Ovary (tissue), 9 donors: Measurements from ENCODE around the gene PTGIS. TPM values are rescaled to one million over a fixed set of nuclear protein-coding genes. Genes with fewer than 3 reads are reported as not detected.

Experiments
- DNase-seq, 5 donors: peaks; one replicate each; pipeline ENCODE4 v3.0.0-alpha.2; 2019 to 2020
- H3K27ac ChIP-seq, 2 donors: fragments of 200-600 bp; one replicate each; pipeline versions ENCODE4 v1.5.1 to v1.8.0; 2019 to 2022
- H3K27me3 ChIP-seq: fragments of 200-600 bp; one replicate; pipeline ENCODE4 v1.8.0; 2022
- H3K36me3 ChIP-seq: fragments of 200-600 bp; sonication (generic); one replicate; pipeline ENCODE4 v1.5.1; 2019
- H3K4me1 ChIP-seq: one replicate; pipeline ENCODE4 v1.8.1; 2013; ENCODE audit warnings: mild to moderate bottlenecking, moderate library complexity; ENCODE audit not compliant: insufficient read depth
- H3K4me3 ChIP-seq: fragments of 200-600 bp; sonication (generic); one replicate; pipeline ENCODE4 v1.5.1; 2017
- H3K9me3 ChIP-seq, 2 donors: fragments of 200-600 bp in 1 of 2; sonication (generic) in 1 of 2; one replicate each; pipeline versions ENCODE4 v1.5.1 to v1.8.1; 2013 to 2019; ENCODE audit warnings: mild to moderate bottlenecking in 1 of 2, moderate library complexity in 1 of 2
- CTCF ChIP-seq, 3 donors: fragments of 450-650 bp in 2 of 3; fragments of 200-600 bp in 1 of 3; IDR thresholded peaks; one replicate each; pipeline versions ENCODE4 v1.5.1 to v1.8.0; 2016 to 2022; ENCODE audit warnings: antibody characterized with exemption in 3 of 3, mild to moderate bottlenecking in 1 of 3
- EP300 ChIP-seq: sonication (generic); formaldehyde crosslinking; IDR thresholded peaks from one replicate; pipeline ENCODE4 v1.6.1; 2017; ENCODE audit warnings: antibody characterized with exemption
- POLR2A ChIP-seq: fragments of 450-650 bp; IDR thresholded peaks from one replicate; pipeline ENCODE4 v1.6.1; 2017; ENCODE audit warnings: antibody characterized with exemption, mild to moderate bottlenecking, moderate library complexity
- WGBS, 3 donors: extraction: QIAGEN DNeasy Blood & Tissue Kit in 1 of 3; methylation state at CpG; one replicate each; pipeline versions ENCODE4 v1.1.5 to v1.1.7; 2013 to 2017; 5-methylcytosine and 5-hydroxymethylcytosine counted together
- intact Hi-C, 4 donors: fragments of 100-400 bp; cut with DNase I; formaldehyde crosslinking; loops; one replicate each; pipeline versions ENCODE4 v1.11.0 to v1.15.1; 2022 to 2023
- polyA plus RNA-seq, 2 donors: library from polyadenylated mRNA; stranded (reverse); fragments of 200-250 nt in 1 of 2; fragments of 350-450 nt in 1 of 2; fragmentation: Illumina TruSeq in 1 of 2; extraction: RNeasy Lipid Tissue Mini Kit (QIAGEN cat#74804) in 1 of 2; gene quantifications; one replicate each; pipeline ENCODE4 v1.2.3, GENCODE V29; 2013 to 2014
- total RNA-seq, 7 donors: library from RNA; depleted of rRNA in 2 of 7; stranded (reverse); fragments of >200 nt in 2 of 7; fragmentation: NEBNext Ultra II Directional in 3 of 7; extraction: Animal tissue kit (Norgen Biotek cat#: 25700) in 3 of 7; gene quantifications; one replicate each; pipeline versions ENCODE4 v1.1.0 to v1.2.4, GENCODE V29; 2016 to 2023
- donor health status: DM: no; HTN: no; CAD: no; lungs with moderate emphysema.
- donor health status: DM: no; HTN: no; CAD: no.
- donor health status: Bipolar disorder and iron deficiency.
- donor health status: DM: yes; HTN: yes; CAD: no.
- donor health status: DM: no; HTN: no; CAD: no.
- donor health status: DM: yes; HTN: yes; CAD: no.

Gene PTGIS
- total and polyA plus RNA-seq, 9 donors, result 38.3 to 221 (median 130) TPM

GRCh38 chr20:49496553-49497397 is 71.2 kb downstream of the PTGIS start:
- WGBS, 3 donors, result 61 to 70% (median 62%) methylated on average over 5 of the region's 5 CpGs
- intact Hi-C loops, result no loop called here

DNA sequence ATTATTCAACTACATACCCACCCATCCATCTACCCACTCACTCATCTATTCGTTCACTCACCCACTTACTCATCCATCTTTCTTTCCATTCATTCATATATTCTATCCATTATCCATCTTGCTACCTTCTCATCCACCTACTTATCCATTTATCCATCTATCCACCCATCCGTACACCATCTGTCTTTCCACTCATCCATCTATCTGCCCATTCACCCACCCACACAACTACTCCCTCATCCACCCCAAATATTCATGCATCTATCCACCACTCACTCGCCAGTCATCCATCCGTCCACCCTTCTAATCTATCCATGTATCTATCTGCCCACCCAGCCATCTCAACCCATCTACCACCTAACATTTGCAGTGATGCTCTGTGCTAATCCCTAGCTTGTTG is 71.9 kb downstream of the PTGIS start:
- H3K4me1 ChIP-seq, result no peaks in the 10 kb centered on the region
- WGBS, 3 donors, result 80 to 87% (median 84%) methylated on average over 4 of the region's 4 CpGs
- intact Hi-C loops, result no loop called here
- TF ChIP-seq POLR2A (no peak), CTCF (IDR thresholded peaks at IDR 0.05) (no peak), EP300 (no peak)
- DNase-seq, result no peak
- no peak overlapping the region for H3K27ac ChIP-seq
- no peak overlapping the region for H3K4me3 ChIP-seq
- H3K9me3 ChIP-seq, result no peaks in the 10 kb centered on the region
- H3K27me3 ChIP-seq, result no peaks in the 10 kb centered on the region
- no peaks in the 10 kb centered on the region for H3K36me3 ChIP-seq

More at GRCh38 chr20:49496553-49497397, 71.2 kb downstream of the PTGIS start:
- H3K4me1 ChIP-seq, result no peaks in the 10 kb centered on the region
- H3K27me3 ChIP-seq, result no peaks in the 10 kb centered on the region
- no peak for TF ChIP-seq EP300
- TF ChIP-seq CTCF (IDR thresholded peaks at IDR 0.05), result no peak
- no peak for TF ChIP-seq POLR2A
- H3K9me3 ChIP-seq, result no peaks in the 10 kb centered on the region
- no peak overlapping the region for H3K27ac ChIP-seq
- no peaks in the 10 kb centered on the region for H3K36me3 ChIP-seq
- DNase-seq, result no peak
- no peak overlapping the region for H3K4me3 ChIP-seq

DNA sequence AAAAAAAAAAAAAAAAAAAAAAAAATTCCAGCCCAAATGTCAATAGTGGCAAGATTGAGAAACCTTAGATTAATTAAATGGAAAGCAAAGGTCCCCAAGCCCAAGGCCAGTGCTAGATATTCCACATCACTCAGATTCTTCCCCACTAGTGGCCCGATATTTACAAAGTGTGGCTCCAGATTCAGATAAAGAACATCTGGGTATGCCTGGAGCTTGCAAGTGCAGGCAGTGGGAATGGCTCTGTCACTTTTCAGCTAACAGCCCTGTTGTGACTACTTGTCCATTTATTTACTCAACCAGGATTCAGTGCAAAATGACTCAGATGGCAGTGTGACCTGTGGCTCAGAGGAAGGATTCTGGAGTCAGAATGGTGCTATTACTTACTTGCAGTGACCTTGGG is 77.2 kb downstream of the PTGIS start:
- H3K36me3 ChIP-seq, result no peaks in the 10 kb centered on the region
- intact Hi-C loops, result no loop called here

GRCh38 chr20:49489688-49490087 is 78.2 kb downstream of the PTGIS start:
- TF ChIP-seq EP300, result no peak
- no peak for TF ChIP-seq CTCF (IDR thresholded peaks at IDR 0.05)
- no peak for TF ChIP-seq POLR2A
- Histone ChIP-seq H3K9me3 (no peaks in the 10 kb centered on the region), H3K36me3 (no peaks in the 10 kb centered on the region), H3K27ac (no peak overlapping the region), H3K4me1 (no peaks in the 10 kb centered on the region), H3K4me3 (no peak overlapping the region), H3K27me3 (no peaks in the 10 kb centered on the region)
- intact Hi-C loops, result no loop called here
- 77 to 83% (median 83%) methylated on average over 5 of the region's 5 CpGs for WGBS, 3 donors
- DNase-seq, result no peak

More for the DNA sequence above, 77.2 kb downstream of the PTGIS start:
- WGBS, 3 donors, result 13 to 18% (median 15%) methylated on average over 1 of the region's 1 CpG
- TF ChIP-seq EP300, result no peak
- no peak for TF ChIP-seq CTCF (IDR thresholded peaks at IDR 0.05)
- TF ChIP-seq POLR2A, result no peak
- no peak for DNase-seq
- Histone ChIP-seq H3K27me3 (no peaks in the 10 kb centered on the region), H3K27ac (no peak overlapping the region), H3K9me3 (no peaks in the 10 kb centered on the region), H3K4me1 (no peaks in the 10 kb centered on the region), H3K4me3 (no peak overlapping the region)
